Cardiac septum (tissue), 1 donor: ENCODE measurements around the gene IL22RA2. TPM values are rescaled to one million over a fixed set of nuclear protein-coding genes. Genes with fewer than 3 reads are reported as not detected.

ENCODE experiments used
- DNase-seq: peaks from one replicate; pipeline ENCODE4 v3.0.0-alpha.2; 2020; ENCODE audit warnings: low spot score
- intact Hi-C: fragments of 100-400 bp; cut with DNase I; formaldehyde crosslinking; loops from one replicate; pipeline ENCODE4 v1.14.0; 2022
- total RNA-seq: library from RNA; stranded (reverse); fragmentation: NEBNext Ultra II Directional; extraction: Animal tissue kit (Norgen Biotek cat#: 25700); gene quantifications from one replicate; pipeline ENCODE4 v1.2.1, GENCODE V29; 2021
- donor health status: DM: no; HTN: no; CAD: no.

The IL22RA2 gene
- total RNA-seq, 1 donor from 2014 or later: 0.11 TPM

- DNase-seq: no peak
- intact Hi-C loops: loop anchor here (5.0 kb wide), 1 partner anchor 105 kb away; no protein-coding TSS in a partner anchor
Measured at GRCh38 chr6:137202078-137202477, 28.6 kb upstream of the IL22RA2 start.

GRCh38 chr6:137201006-137201405 is 27.6 kb upstream of the IL22RA2 start:
- intact Hi-C loops: loop anchor here (5.0 kb wide), 1 partner anchor 104 kb away; no protein-coding TSS in a partner anchor

GRCh38 chr6:137200288-137200687 is 26.8 kb upstream of the IL22RA2 start:
- intact Hi-C loops: loop anchor here (5.0 kb wide), 1 partner anchor 103 kb away; no protein-coding TSS in a partner anchor
- DNase-seq: no peak

More at GRCh38 chr6:137201006-137201405, 27.6 kb upstream of the IL22RA2 start:
- no peak for DNase-seq

GRCh38 chr6:137197684-137198645 is 24.5 kb upstream of the IL22RA2 start:
- DNase-seq: no peak
- intact Hi-C loops: no loop called here

- intact Hi-C loops: no loop called here
- no peak for DNase-seq
Measured at GRCh38 chr6:137193256-137194070, 20.0 kb upstream of the IL22RA2 start.

- no peak for DNase-seq
- intact Hi-C loops: no loop called here
Measured at GRCh38 chr6:137192821-137193220, 19.4 kb upstream of the IL22RA2 start.

GRCh38 chr6:137191670-137192069 is 18.2 kb upstream of the IL22RA2 start:
- DNase-seq: no peak
- intact Hi-C loops: no loop called here

- intact Hi-C loops: no loop called here
- no peak for DNase-seq
Measured at GRCh38 chr6:137191236-137191635, 17.8 kb upstream of the IL22RA2 start.

GRCh38 chr6:137190583-137191094 is 17.2 kb upstream of the IL22RA2 start:
- intact Hi-C loops: no loop called here
- no peak for DNase-seq

GRCh38 chr6:137188855-137189254 is 15.4 kb upstream of the IL22RA2 start:
- intact Hi-C loops: no loop called here
- no peak for DNase-seq

- intact Hi-C loops: no loop called here
- no peak for DNase-seq
Measured at GRCh38 chr6:137185290-137185689, 11.8 kb upstream of the IL22RA2 start.

GRCh38 chr6:137182654-137183073 is 9.2 kb upstream of the IL22RA2 start:
- intact Hi-C loops: no loop called here
- DNase-seq: no peak

- DNase-seq: no peak
- intact Hi-C loops: no loop called here
Measured at GRCh38 chr6:137181891-137182653, 8.6 kb upstream of the IL22RA2 start.

GRCh38 chr6:137177611-137178010 is 4.2 kb upstream of the IL22RA2 start:
- intact Hi-C loops: no loop called here
- DNase-seq: no peak

GRCh38 chr6:137176729-137177128 is 3.3 kb upstream of the IL22RA2 start:
- intact Hi-C loops: no loop called here
- DNase-seq: no peak

- no peak for DNase-seq
- intact Hi-C loops: no loop called here
Measured at GRCh38 chr6:137175868-137176245, 2.4 kb upstream of the IL22RA2 start.

- intact Hi-C loops: no loop called here
- DNase-seq: no peak
Measured at GRCh38 chr6:137175157-137175867, 1.9 kb upstream of the IL22RA2 start.

- intact Hi-C loops: no loop called here
- DNase-seq: no peak
Measured at GRCh38 chr6:137172734-137173431, 561 bp downstream of the IL22RA2 start.
